K562 (cell line): ENCODE results near the gene PRR23E. TPM values are rescaled to one million over a fixed set of nuclear protein-coding genes. Genes with fewer than 3 reads are reported as not detected.

ENCODE experiments used
- ATAC-seq: fragments of 200-7000 bp; cut with Tn5 transposase; 3 replicates; pipeline ENCODE4 v1.9.1; 2020; ENCODE audit warnings: moderate library complexity
- BruUV-seq: library from RNA; stranded (reverse); fragments of 400-500 nt; replicated peaks from 2 replicates; lab custom pipeline; 2021; lab: Mats Ljungman, UMichigan
- CTCF ChIA-PET: fragments of 300-600 bp; formaldehyde crosslinking; extraction: SDS; loops from one replicate; lab custom pipeline; 2021; ENCODE audit warnings: low intra/inter-chr PET ratio; lab: Yijun Ruan, JAX
- POLR2A ChIA-PET: fragments of 300-600, 350-650 bp; sonication (Branson Sonifier 250); formaldehyde crosslinking; extraction: SDS; loops from one replicate; lab custom pipeline; 2021; ENCODE audit warnings: antibody characterized with exemption, inconsistent platforms; lab: Yijun Ruan, JAX
- DNase-seq, 4 experiments: peaks; one replicate each; pipeline versions ENCODE4 v3.0.0 to v3.0.0-alpha.2; 2011 to 2018; ENCODE audit warnings: low spot score in 3 of 4, mixed read lengths in 3 of 4; ENCODE audit errors: extremely low read depth in 1 of 4
- FAIRE-seq: peaks from 2 replicates; lab custom pipeline; 2011; peaks lifted over from hg19 to GRCh38; lab: Jason Lieb, UNC
- H2AFZ ChIP-seq: 2 replicates; pipeline ENCODE4 v1.6.0; 2011; ENCODE audit warnings: low read depth, low read length, control low read depth, inconsistent platforms
- H3K27ac ChIP-seq: fragments of 200-600 bp; 3 replicates; pipeline ENCODE4 v1.8.0; 2011; ENCODE audit warnings: low read depth, mild to moderate bottlenecking, control low read depth, inconsistent platforms, low read length, moderate library complexity, mixed read lengths; ENCODE audit errors: extremely low read depth
- H3K27me3 ChIP-seq, 2 experiments: fragments of 300-600 bp in 1 of 2; 2 replicates in 1 of 2; 3 replicates in 1 of 2; pipeline versions ENCODE4 v1.6.0 to v1.8.0; 2011; ENCODE audit warnings: inconsistent platforms in 2 of 2, low read length in 2 of 2, mild to moderate bottlenecking in 1 of 2, mixed read lengths in 1 of 2, moderate library complexity in 1 of 2; ENCODE audit not compliant: control insufficient read depth in 2 of 2, insufficient read depth in 2 of 2
- H3K36me3 ChIP-seq: fragments of 300-600 bp; 3 replicates; pipeline ENCODE4 v1.8.0; 2011; ENCODE audit warnings: mild to moderate bottlenecking, low read length, inconsistent platforms; ENCODE audit not compliant: control insufficient read depth, insufficient read depth
- H3K4me1 ChIP-seq, 2 experiments: fragments of 200-600 bp in 1 of 2; replicated peaks in 1 of 2; 2 replicates in 1 of 2; 3 replicates in 1 of 2; pipeline versions ENCODE4 v1.5.1 to v1.8.0; 2011; ENCODE audit warnings: inconsistent platforms in 2 of 2, low read length in 2 of 2, mild to moderate bottlenecking in 1 of 2, mixed read lengths in 1 of 2, moderate library complexity in 1 of 2; ENCODE audit not compliant: control insufficient read depth in 2 of 2, insufficient read depth in 2 of 2
- H3K4me2 ChIP-seq: 2 replicates; pipeline ENCODE4 v1.6.1; 2011; ENCODE audit warnings: low read length, control low read depth, inconsistent platforms, mixed read lengths; ENCODE audit not compliant: insufficient read depth
- H3K4me3 ChIP-seq: fragments of 200-600 bp; sonication (generic), shearing (Covaris generic); 2 replicates; pipeline ENCODE4 v1.5.1; 2016; ENCODE audit warnings: control low read depth, inconsistent platforms
- H3K79me2 ChIP-seq: fragments of 200-600 bp; 3 replicates; pipeline ENCODE4 v1.8.0; 2011; ENCODE audit warnings: low read length, inconsistent platforms; ENCODE audit not compliant: control insufficient read depth, insufficient read depth
- H3K9ac ChIP-seq, 2 experiments: 2 replicates each; pipeline versions ENCODE4 v1.6.0 to v1.6.1; 2011; ENCODE audit warnings: low read depth in 2 of 2, low read length in 2 of 2, control low read depth in 1 of 2, inconsistent platforms in 1 of 2, mild to moderate bottlenecking in 1 of 2, mixed read lengths in 1 of 2; ENCODE audit not compliant: insufficient read depth in 1 of 2
- H3K9me1 ChIP-seq: one replicate; pipeline ENCODE4 v1.6.0; 2011; ENCODE audit warnings: inconsistent platforms, mild to moderate bottlenecking, low read length, moderate library complexity; ENCODE audit not compliant: control insufficient read depth, insufficient read depth
- H3K9me3 ChIP-seq: replicated peaks from 2 replicates; pipeline ENCODE4 v1.5.1; 2011; ENCODE audit warnings: low read depth, low read length, inconsistent platforms; ENCODE audit not compliant: control insufficient read depth, insufficient read depth
- H4K20me1 ChIP-seq: replicated peaks from 2 replicates; pipeline ENCODE4 v1.6.1; 2011; ENCODE audit warnings: low read length, inconsistent platforms, mixed read lengths; ENCODE audit not compliant: control insufficient read depth, insufficient read depth
- ZBTB33 ChIP-seq: sonication (generic); formaldehyde crosslinking; IDR thresholded peaks from 2 replicates; pipeline ENCODE4 v1.8.1; 2023; ENCODE audit warnings: mild to moderate bottlenecking, missing genetic modification reagents
- WGBS: fragments of 100-300 bp; shearing (Covaris generic); methylation state at CpG from one replicate; pipeline ENCODE4 v1.1.6; 2016; ENCODE audit warnings: low coverage, mixed read lengths; ENCODE audit not compliant: insufficient coverage; ENCODE audit errors: missing lambda C conversion rate; 5-methylcytosine and 5-hydroxymethylcytosine counted together
- in situ Hi-C: fragments of 300-500 bp; cut with MboI; formaldehyde crosslinking; loops from 4 replicates; pipeline ENCODE4 v1.15.0; 2018; ENCODE audit warnings: inconsistent platforms, mixed read lengths
- intact Hi-C: fragments of 100-400 bp; cut with micrococcal nuclease; formaldehyde crosslinking; loops from 2 replicates; pipeline ENCODE4 v1.14.2; 2022
- polyA plus RNA-seq, 8 experiments: library from polyadenylated mRNA; depleted of rRNA in 4 of 8; stranded (reverse) in 5 of 8; unstranded in 3 of 8; fragments of >200 nt; fragmentation: Nextera tagmentation in 2 of 8; fragmentation: Illumina TruSeq in 1 of 8; extraction: Ambion mirVana in 2 of 8; extraction: Trizol in 1 of 8; gene quantifications; 2 replicates each; pipeline versions ENCODE4 v1.2.1 to v1.2.3, GENCODE V29; 2011 to 2014; ENCODE audit warnings: inconsistent platforms in 1 of 8, missing spikeins in 1 of 8
- total RNA-seq, 7 experiments: library from RNA; depleted of rRNA in 6 of 7; stranded (reverse); fragments of >200 nt in 6 of 7; fragmentation: Illumina TruSeq in 2 of 7; extraction: Trizol in 2 of 7; gene quantifications; 2 replicates each; pipeline versions ENCODE4 v1.2.1 to v1.2.3, GENCODE V29; 2011 to 2021; ENCODE audit warnings: low replicate concordance in 1 of 7

PRR23E gene
- total and polyA plus RNA-seq, 9 of the 15 experiments (the other 6 are each of a cell fraction or from before 2014, with no cell fraction given): not detected

DNA sequence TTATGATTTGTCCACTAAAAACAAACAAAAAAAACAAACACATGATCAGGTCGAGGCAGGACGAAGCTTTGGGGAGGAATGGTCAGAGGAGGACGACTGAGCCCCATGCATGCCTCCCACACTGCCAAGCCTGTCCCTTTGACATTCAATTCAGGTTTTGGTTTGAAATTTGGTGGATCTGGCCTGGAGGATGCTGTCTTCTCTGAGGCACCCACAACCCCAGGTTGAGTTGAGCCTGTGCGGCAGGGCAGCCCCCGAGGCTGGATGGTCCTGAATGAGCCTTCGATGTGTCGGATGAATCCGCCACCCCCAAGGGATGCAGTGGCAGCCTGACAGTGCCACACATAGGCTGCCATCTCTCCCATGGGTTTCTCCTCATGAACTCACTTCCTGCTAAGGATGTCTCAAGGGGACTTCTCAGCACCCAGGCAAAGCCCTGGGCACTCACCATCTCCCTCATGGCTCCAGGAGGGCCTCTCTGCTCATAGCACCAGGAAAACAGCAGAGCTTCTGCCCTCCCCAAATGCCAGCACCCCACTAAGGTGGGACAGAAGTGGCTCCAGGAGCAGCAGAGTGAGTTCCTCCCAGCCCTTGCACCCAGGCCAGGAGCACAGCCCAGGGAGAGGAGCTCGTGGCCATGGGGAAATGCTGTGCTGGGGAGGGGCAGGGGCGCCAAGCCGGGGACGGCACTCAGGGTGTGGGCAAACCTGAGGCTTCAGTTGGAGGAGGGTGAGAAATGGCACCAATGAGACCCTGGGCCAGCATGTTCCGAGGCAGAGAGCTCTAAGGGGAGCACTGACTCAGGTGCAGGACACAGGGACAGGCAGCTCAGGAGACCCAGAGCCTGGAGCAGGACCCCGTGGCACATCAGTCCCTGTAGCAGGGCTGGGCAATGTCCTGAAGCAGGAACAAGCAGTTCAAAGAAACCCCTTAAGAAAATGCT, 18.5 kb downstream of the PRR23E start:
- intact Hi-C loops: no loop called here
- no peaks in the 10 kb centered on the region for H3K9me1 ChIP-seq
- H2AFZ ChIP-seq: no peak overlapping the region
- DNase-seq (no peak), FAIRE-seq (no peak), ATAC-seq (no peak)
- ChIA-PET POLR2A (no interaction called here), CTCF (no interaction called here)
- no peak overlapping the region for H3K4me3 ChIP-seq
- 0% methylated on average over 4 of the region's 14 CpGs for WGBS
- H3K79me2 ChIP-seq: no peaks in the 10 kb centered on the region
- H3K27ac ChIP-seq: no peak overlapping the region
- no peaks in the 10 kb centered on the region for H3K4me1 ChIP-seq
- H3K9ac ChIP-seq: no peak overlapping the region
- BruUV-seq: no TSS peak
- H3K9me3 ChIP-seq: no peaks in the 10 kb centered on the region
- no peaks in the 10 kb centered on the region for H4K20me1 ChIP-seq
- H3K36me3 ChIP-seq: no peaks in the 10 kb centered on the region
- peaks cover 0 to 41% of the 10 kb centered on the region in 2 experiments; a peak in 2 of 5 replicates for H3K27me3 ChIP-seq
- no peak overlapping the region for H3K4me2 ChIP-seq
- no peak for TF ChIP-seq ZBTB33
- TF ChIP-seq, all 486 proteins: peak for 0
- in situ Hi-C loops: no loop called here
